ENCODE results near the gene IGSF21.

Gene IGSF21

DNA sequence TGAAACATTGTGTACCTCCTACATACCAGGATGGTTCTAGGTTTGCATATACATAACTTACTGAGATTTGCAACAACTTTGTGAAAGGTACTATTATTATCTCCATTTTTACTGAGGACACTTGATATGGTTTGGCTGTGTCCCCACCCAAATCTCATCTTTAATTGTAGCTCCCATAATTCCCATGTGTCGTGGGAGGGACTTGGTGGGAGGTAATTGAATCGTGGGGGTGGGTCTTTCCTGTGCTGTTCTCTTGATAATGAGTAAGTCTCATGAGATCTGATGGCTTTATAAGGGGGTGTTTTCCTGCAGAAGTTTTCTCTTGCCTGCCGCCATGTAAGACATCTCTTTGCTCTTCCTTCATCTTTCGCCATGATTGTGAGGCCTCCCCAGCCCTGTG is 40.1 kb downstream of the IGSF21 start:
- no peak overlapping the region for H3K4me3 ChIP-seq (ENCODE audit: control insufficient read depth, low read depth, low read length)
- DNase-seq (ENCODE audit: low read depth): no peak

GRCh38 chr1:18148461-18148860 is 40.9 kb downstream of the IGSF21 start:
- no peak overlapping the region for H3K4me3 ChIP-seq (ENCODE audit: control insufficient read depth, low read depth, low read length)
- DNase-seq (ENCODE audit: low read depth): no peak
- TF ChIP-seq, protein P1, sequence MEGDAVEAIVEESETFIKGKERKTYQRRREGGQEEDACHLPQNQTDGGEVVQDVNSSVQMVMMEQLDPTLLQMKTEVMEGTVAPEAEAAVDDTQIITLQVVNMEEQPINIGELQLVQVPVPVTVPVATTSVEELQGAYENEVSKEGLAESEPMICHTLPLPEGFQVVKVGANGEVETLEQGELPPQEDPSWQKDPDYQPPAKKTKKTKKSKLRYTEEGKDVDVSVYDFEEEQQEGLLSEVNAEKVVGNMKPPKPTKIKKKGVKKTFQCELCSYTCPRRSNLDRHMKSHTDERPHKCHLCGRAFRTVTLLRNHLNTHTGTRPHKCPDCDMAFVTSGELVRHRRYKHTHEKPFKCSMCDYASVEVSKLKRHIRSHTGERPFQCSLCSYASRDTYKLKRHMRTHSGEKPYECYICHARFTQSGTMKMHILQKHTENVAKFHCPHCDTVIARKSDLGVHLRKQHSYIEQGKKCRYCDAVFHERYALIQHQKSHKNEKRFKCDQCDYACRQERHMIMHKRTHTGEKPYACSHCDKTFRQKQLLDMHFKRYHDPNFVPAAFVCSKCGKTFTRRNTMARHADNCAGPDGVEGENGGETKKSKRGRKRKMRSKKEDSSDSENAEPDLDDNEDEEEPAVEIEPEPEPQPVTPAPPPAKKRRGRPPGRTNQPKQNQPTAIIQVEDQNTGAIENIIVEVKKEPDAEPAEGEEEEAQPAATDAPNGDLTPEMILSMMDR (IDR thresholded peaks at IDR 0.05; ENCODE audit: control insufficient read depth, insufficient read depth, low read depth, low read length, missing control alignments): no peak

More for the DNA sequence above, 40.1 kb downstream of the IGSF21 start:
- TF ChIP-seq, protein P1 (IDR thresholded peaks at IDR 0.05; ENCODE audit: control insufficient read depth, insufficient read depth, low read depth, low read length, missing control alignments): no peak

GRCh38 chr1:18149027-18149641 is 41.5 kb downstream of the IGSF21 start:
- no peak overlapping the region for H3K4me3 ChIP-seq (ENCODE audit: control insufficient read depth, low read depth, low read length)
- DNase-seq (ENCODE audit: low read depth): no peak
- TF ChIP-seq, protein P1 (IDR thresholded peaks at IDR 0.05; ENCODE audit: control insufficient read depth, insufficient read depth, low read depth, low read length, missing control alignments): no peak

DNA sequence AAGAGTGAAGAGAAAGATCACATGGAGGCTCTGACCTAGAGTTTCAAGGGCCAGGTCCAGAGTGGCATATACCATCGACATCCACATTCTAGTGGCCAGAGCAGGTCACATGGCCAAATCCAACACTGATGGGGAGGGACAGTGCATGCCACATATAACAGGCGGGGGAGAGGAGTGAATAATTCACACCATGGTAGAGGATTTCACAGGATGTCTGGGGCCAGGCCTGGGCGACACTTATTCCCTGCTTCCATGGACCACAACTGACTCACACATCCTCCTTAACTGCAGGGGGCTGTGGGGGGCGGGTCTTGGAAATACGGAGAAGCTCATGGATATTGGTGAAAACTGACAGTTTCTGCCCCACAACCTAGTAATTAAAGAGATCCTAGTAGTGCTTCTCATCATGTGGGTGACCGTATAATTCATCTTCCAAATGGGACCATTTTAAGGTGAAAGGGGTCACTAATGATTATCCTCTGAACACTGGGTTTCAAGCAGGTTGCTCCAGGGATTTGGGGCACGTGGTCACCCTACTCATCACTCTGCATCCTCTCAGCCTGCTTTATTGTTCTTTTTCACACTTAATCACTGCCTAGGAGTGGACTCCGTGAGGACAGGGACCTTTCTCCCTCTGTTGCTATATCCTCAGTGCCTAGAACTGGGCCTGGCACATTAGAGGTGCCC is 44.0 kb downstream of the IGSF21 start:
- no peak for DNase-seq (ENCODE audit: low read depth)
- TF ChIP-seq, protein P1 (IDR thresholded peaks at IDR 0.05; ENCODE audit: control insufficient read depth, insufficient read depth, low read depth, low read length, missing control alignments): no peak
- no peak overlapping the region for H3K4me3 ChIP-seq (ENCODE audit: control insufficient read depth, low read depth, low read length)

- TF ChIP-seq, protein P1 (IDR thresholded peaks at IDR 0.05; ENCODE audit: control insufficient read depth, insufficient read depth, low read depth, low read length, missing control alignments): no peak
- no peak for DNase-seq (ENCODE audit: low read depth)
Observed at GRCh38 chr1:18154430-18155194, 47.0 kb downstream of the IGSF21 start.

DNA sequence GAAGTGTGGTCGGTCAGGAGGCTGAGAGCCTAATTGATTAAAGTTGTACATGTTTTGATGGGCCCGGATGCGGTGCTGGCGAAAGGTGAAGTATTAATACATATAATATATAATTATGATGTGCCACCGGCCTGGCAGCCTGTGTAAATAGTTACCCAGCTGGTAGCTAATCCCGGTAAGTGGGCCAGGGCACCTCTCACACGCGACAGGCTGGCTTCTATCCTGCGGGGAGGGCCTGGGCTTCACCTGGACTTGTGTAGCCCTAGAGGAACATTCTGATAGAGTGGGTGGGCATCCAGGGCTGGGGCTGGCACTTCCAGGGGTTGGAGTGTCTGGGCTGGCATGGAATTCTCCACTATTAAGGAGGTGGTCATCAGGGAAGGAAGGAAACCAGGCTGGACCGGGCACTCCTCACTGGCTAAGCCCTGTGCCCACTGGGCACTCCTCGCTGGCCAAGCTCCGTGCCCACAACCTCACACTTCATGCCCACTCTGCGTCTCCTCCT is 48.3 kb downstream of the IGSF21 start:
- no peak for DNase-seq (ENCODE audit: low read depth)
- H3K4me3 ChIP-seq (ENCODE audit: control insufficient read depth, low read depth, low read length): no peak overlapping the region
- TF ChIP-seq, protein P1 (IDR thresholded peaks at IDR 0.05; ENCODE audit: control insufficient read depth, insufficient read depth, low read depth, low read length, missing control alignments): no peak

More at GRCh38 chr1:18154430-18155194, 47.0 kb downstream of the IGSF21 start:
- no peak overlapping the region for H3K4me3 ChIP-seq (ENCODE audit: control insufficient read depth, low read depth, low read length)

Data from AG09309 (cell line).